H1 (cell line): ENCODE data around the gene DIDO1. TPM values are rescaled to one million over a fixed set of nuclear protein-coding genes. Genes with fewer than 3 reads are reported as not detected.

Experiments
- CTCF ChIA-PET: fragments of 300-600 bp; sonication (Branson Sonifier 250); formaldehyde crosslinking; loops from one replicate; lab custom pipeline; 2021; ENCODE audit not compliant: partially characterized antibody; lab: Charles Lee
- POLR2A ChIA-PET: fragments of 300-600 bp; sonication (Branson Sonifier 250); formaldehyde crosslinking; loops from one replicate; lab custom pipeline; 2021; ENCODE audit warnings: inconsistent platforms; ENCODE audit not compliant: partially characterized antibody; lab: Charles Lee
- DNase-seq, 2 experiments: peaks; one replicate each; pipeline versions ENCODE4 v3.0.0 to v3.0.0-alpha.2; 2010 to 2022; ENCODE audit warnings: low spot score in 2 of 2, low read depth in 1 of 2, mixed read lengths in 1 of 2
- FAIRE-seq: peaks from 2 replicates; lab custom pipeline; 2011; peaks lifted over from hg19 to GRCh38; lab: Jason Lieb, UNC
- H2AFZ ChIP-seq: 2 replicates; pipeline ENCODE4 v1.8.1; 2012; ENCODE audit warnings: low read length, inconsistent platforms
- H2AK5ac ChIP-seq: 2 replicates; pipeline ENCODE4 v1.6.1; 2013; ENCODE audit warnings: low read depth, low read length
- H2BK120ac ChIP-seq: replicated peaks from 2 replicates; pipeline ENCODE3; 2013; ENCODE audit warnings: low read depth, low read length, inconsistent platforms
- H2BK12ac ChIP-seq: 2 replicates; pipeline ENCODE4 v1.6.1; 2013; ENCODE audit warnings: low read depth, low read length
- H2BK15ac ChIP-seq: 2 replicates; pipeline ENCODE4 v1.6.1; 2013; ENCODE audit warnings: low read length
- H2BK20ac ChIP-seq: 2 replicates; pipeline ENCODE4 v1.6.1; 2013; ENCODE audit warnings: low read length
- H2BK5ac ChIP-seq: 2 replicates; pipeline ENCODE4 v1.6.1; 2013; ENCODE audit warnings: low read depth, low read length
- H3K14ac ChIP-seq: 2 replicates; pipeline ENCODE4 v1.6.1; 2013; ENCODE audit warnings: inconsistent platforms; ENCODE audit not compliant: insufficient read length
- H3K18ac ChIP-seq: 2 replicates; pipeline ENCODE4 v1.6.1; 2013; ENCODE audit warnings: low read length; ENCODE audit errors: extremely low read depth
- H3K23ac ChIP-seq: 2 replicates; pipeline ENCODE4 v1.6.1; 2013; ENCODE audit warnings: inconsistent platforms; ENCODE audit not compliant: insufficient read length
- H3K23me2 ChIP-seq: 2 replicates; pipeline ENCODE4 v1.6.1; 2013; ENCODE audit warnings: low read depth, low read length
- H3K27ac ChIP-seq: 2 replicates; pipeline ENCODE4 v1.6.1; 2011; ENCODE audit warnings: low read depth, low read length, inconsistent platforms
- H3K27me3 ChIP-seq, 4 experiments: replicated peaks in 1 of 4; 1 replicate in 1 of 4; 2 replicates in 3 of 4; pipeline versions ENCODE4 v1.6.1 to v1.8.1; 2011 to 2013; ENCODE audit warnings: low read length in 3 of 4, mild to moderate bottlenecking in 3 of 4, inconsistent platforms in 2 of 4, mixed read lengths in 2 of 4, moderate library complexity in 1 of 4; ENCODE audit not compliant: control insufficient read depth in 3 of 4, insufficient read depth in 3 of 4; ENCODE audit errors: extremely low read depth in 1 of 4
- H3K36me3 ChIP-seq, 4 experiments: 2 replicates each; pipeline versions ENCODE4 v1.6.1 to v1.8.1; 2011 to 2013; ENCODE audit warnings: mild to moderate bottlenecking in 4 of 4, low read length in 3 of 4, moderate library complexity in 2 of 4, control low read depth in 1 of 4, inconsistent platforms in 1 of 4; ENCODE audit not compliant: insufficient read depth in 4 of 4, control insufficient read depth in 2 of 4
- H3K4ac ChIP-seq: replicated peaks from 2 replicates; pipeline ENCODE3; 2013; ENCODE audit warnings: low read length, low read depth, mixed read lengths, inconsistent platforms; ENCODE audit not compliant: insufficient read length
- H3K4me1 ChIP-seq, 4 experiments: replicated peaks in 1 of 4; 1 replicate in 1 of 4; 2 replicates in 3 of 4; pipeline versions ENCODE4 v1.6.1 to v1.8.1; 2011 to 2013; ENCODE audit warnings: low read length in 3 of 4, inconsistent platforms in 2 of 4, mixed read lengths in 1 of 4; ENCODE audit not compliant: insufficient read depth in 4 of 4, control insufficient read depth in 3 of 4
- H3K4me2 ChIP-seq, 2 experiments: 2 replicates each; pipeline versions ENCODE4 v1.6.1 to v1.8.1; 2011 to 2013; ENCODE audit warnings: low read depth in 2 of 2, low read length in 2 of 2, control low read depth in 1 of 2, inconsistent platforms in 1 of 2, mild to moderate bottlenecking in 1 of 2; ENCODE audit not compliant: insufficient read depth in 1 of 2
- H3K4me3 ChIP-seq, 4 experiments: fragments of 200-600, 300-600 bp in 1 of 4; sonication (generic), shearing (Covaris generic), sonication (Bioruptor Twin) in 1 of 4; 2 replicates each; pipeline versions ENCODE4 v1.5.1 to v1.8.1; 2011 to 2016; ENCODE audit warnings: low read length in 4 of 4, low read depth in 3 of 4, control low read depth in 2 of 4, inconsistent platforms in 2 of 4, mild to moderate bottlenecking in 2 of 4, mixed read lengths in 1 of 4, moderate library complexity in 1 of 4; ENCODE audit not compliant: insufficient read depth in 2 of 4; ENCODE audit errors: extremely low read depth in 1 of 4
- H3K56ac ChIP-seq: replicated peaks from 2 replicates; pipeline ENCODE3; 2013; ENCODE audit warnings: low read depth, mild to moderate bottlenecking, mixed read lengths, low read length, inconsistent platforms; ENCODE audit not compliant: insufficient read length
- H3K79me1 ChIP-seq: 2 replicates; pipeline ENCODE4 v1.6.1; 2013; ENCODE audit warnings: low read depth, low read length, control low read depth
- H3K79me2 ChIP-seq, 2 experiments: 2 replicates each; pipeline versions ENCODE4 v1.6.1 to v1.8.1; 2012 to 2013; ENCODE audit warnings: low read length in 2 of 2, mild to moderate bottlenecking in 2 of 2, inconsistent platforms in 1 of 2; ENCODE audit not compliant: insufficient read depth in 2 of 2, control insufficient read depth in 1 of 2
- H3K9ac ChIP-seq, 4 experiments: replicated peaks in 1 of 4; 1 replicate in 1 of 4; 2 replicates in 3 of 4; pipeline versions ENCODE4 v1.6.1 to v1.8.1; 2011 to 2013; ENCODE audit warnings: low read depth in 3 of 4, low read length in 3 of 4, control low read depth in 2 of 4, mild to moderate bottlenecking in 2 of 4, moderate library complexity in 2 of 4, inconsistent platforms in 1 of 4; ENCODE audit errors: extremely low read depth in 1 of 4
- H3K9me3 ChIP-seq, 2 experiments: 2 replicates each; pipeline versions ENCODE4 v1.6.1 to v1.8.1; 2012 to 2013; ENCODE audit warnings: mild to moderate bottlenecking in 2 of 2, moderate library complexity in 2 of 2, control low read depth in 1 of 2, inconsistent platforms in 1 of 2, low read depth in 1 of 2, low read length in 1 of 2, mixed read lengths in 1 of 2; ENCODE audit not compliant: insufficient read depth in 2 of 2
- H4K20me1 ChIP-seq, 2 experiments: replicated peaks in 1 of 2; 2 replicates each; pipeline versions ENCODE3 to v1.8.1; 2011 to 2013; ENCODE audit warnings: inconsistent platforms in 2 of 2, low read length in 2 of 2, mild to moderate bottlenecking in 1 of 2; ENCODE audit not compliant: insufficient read depth in 2 of 2, control insufficient read depth in 1 of 2
- H4K5ac ChIP-seq: 2 replicates; pipeline ENCODE4 v1.6.1; 2013; ENCODE audit warnings: low read length, low read depth, mixed read lengths, inconsistent platforms; ENCODE audit not compliant: insufficient read length
- H4K8ac ChIP-seq: 2 replicates; pipeline ENCODE4 v1.8.0; 2013; ENCODE audit warnings: mild to moderate bottlenecking, moderate library complexity, low read length, inconsistent platforms; ENCODE audit not compliant: insufficient read depth; ENCODE audit errors: extremely low read depth
- H4K91ac ChIP-seq: replicated peaks from 2 replicates; pipeline ENCODE3; 2013; ENCODE audit warnings: low read length, mixed read lengths, inconsistent platforms; ENCODE audit not compliant: insufficient read length
- CHD1 ChIP-seq: IDR thresholded peaks from 2 replicates; pipeline ENCODE4 v1.6.1; 2012; ENCODE audit warnings: low read depth, low read length, improper control_type of control experiment
- EP300 ChIP-seq, 2 experiments: IDR thresholded peaks; 1 replicate in 1 of 2; 2 replicates in 1 of 2; pipeline ENCODE4 v1.6.1; 2011 to 2012; ENCODE audit warnings: low read depth in 2 of 2, low read length in 2 of 2, mild to moderate bottlenecking in 2 of 2, borderline replicate concordance in 1 of 2, inconsistent platforms in 1 of 2, moderate library complexity in 1 of 2
- FOSL1 ChIP-seq: IDR thresholded peaks from 2 replicates; pipeline ENCODE4 v1.6.1; 2011; ENCODE audit warnings: mild to moderate bottlenecking, low read depth, low read length, moderate library complexity; ENCODE audit not compliant: insufficient read depth
- NRF1 ChIP-seq: IDR thresholded peaks from 2 replicates; pipeline ENCODE4 v1.6.1; 2011; ENCODE audit warnings: mild to moderate bottlenecking, low read depth, low read length, improper control_type of control experiment
- PHF8 ChIP-seq: fragments of 200-600 bp; sonication (generic); conservative IDR thresholded peaks from 2 replicates; pipeline ENCODE4 v1.7.1; 2012; ENCODE audit warnings: low read depth, mild to moderate bottlenecking, inconsistent platforms, low read length, moderate library complexity
- RAD21 ChIP-seq, 2 experiments: IDR thresholded peaks in 1 of 2; conservative IDR thresholded peaks in 1 of 2; 2 replicates each; pipeline ENCODE4 v1.6.1; 2011; ENCODE audit warnings: low read depth in 2 of 2, low read length in 2 of 2, improper control_type of control experiment in 1 of 2, inconsistent platforms in 1 of 2, mild to moderate bottlenecking in 1 of 2, moderate library complexity in 1 of 2
- SP2 ChIP-seq: IDR thresholded peaks from 2 replicates; pipeline ENCODE4 v1.6.1; 2012; ENCODE audit warnings: mild to moderate bottlenecking, low read length, inconsistent platforms
- YY1 ChIP-seq: IDR thresholded peaks from 2 replicates; pipeline ENCODE4 v1.6.1; 2011; ENCODE audit warnings: low read depth, mild to moderate bottlenecking, low read length
- WGBS, 2 experiments: shearing (Covaris generic) in 1 of 2; methylation state at CpG; one replicate each; pipeline versions ENCODE4 v1.1.6 to v1.1.7; 2013 to 2015; ENCODE audit warnings: low lambda C conversion rate in 2 of 2, mixed read lengths in 2 of 2, inconsistent platforms in 1 of 2, low coverage in 1 of 2, missing lambda C conversion rate in 1 of 2; ENCODE audit not compliant: insufficient replicate concordance in 2 of 2, insufficient coverage in 1 of 2, insufficient read length in 1 of 2; ENCODE audit errors: extremely low coverage in 1 of 2, missing lambda C conversion rate in 1 of 2; 5-methylcytosine and 5-hydroxymethylcytosine counted together
- polyA plus RNA-seq, 7 experiments: library from polyadenylated mRNA; depleted of rRNA in 3 of 7; stranded (reverse) in 5 of 7; unstranded in 2 of 7; fragments of >200 nt in 5 of 7; fragments of 200-250 nt in 2 of 7; gene quantifications; 1 replicate in 5 of 7; 2 replicates in 1 of 7; 4 replicates in 1 of 7; pipeline versions ENCODE4 v1.2.1 to v1.2.3, GENCODE V29; 2011 to 2013; ENCODE audit warnings: missing spikeins in 2 of 7, mixed read lengths in 2 of 7
- total RNA-seq: library from RNA; stranded (reverse); fragmentation: NEBNext Ultra II Directional; extraction: Animal tissue kit (Norgen Biotek cat#: 25700); gene quantifications from 2 replicates; pipeline ENCODE4 v1.2.1, GENCODE V29; 2021

Gene DIDO1
- total and polyA plus RNA-seq, 2 of the 8 experiments (the other 6 are each of a cell fraction or from before 2014, with no cell fraction given), result 53.6 to 82.8 TPM

- no peak overlapping the region for H3K23ac ChIP-seq
- H2BK12ac ChIP-seq, result no peak overlapping the region
- no peak overlapping the region for H3K18ac ChIP-seq
- H3K9ac ChIP-seq, result no peak overlapping the region
- no peak overlapping the region for H4K91ac ChIP-seq
- H3K4ac ChIP-seq, result no peak overlapping the region
- 89% methylated on average over 8 of the region's 8 CpGs; no CpG with 5 or more reads in 1 of the 2 experiments for WGBS, 2 experiments
- peaks cover 0 to 6% (median under 1%) of the 10 kb centered on the region in 4 experiments; a peak in 3 of 7 replicates for H3K4me1 ChIP-seq
- no peak overlapping the region for H2AK5ac ChIP-seq
- DNase-seq (no peak), FAIRE-seq (no peak)
- no peak overlapping the region for H2AFZ ChIP-seq
- H3K56ac ChIP-seq, result no peak overlapping the region
- no peak overlapping the region for H2BK20ac ChIP-seq
- no peaks in the 10 kb centered on the region for H3K27me3 ChIP-seq
- no peak overlapping the region for H2BK15ac ChIP-seq
- no peak overlapping the region for H2BK120ac ChIP-seq
- TF ChIP-seq EP300 (IDR thresholded peaks at IDR 0.05; ENCODE audit: borderline replicate concordance in 1 of 2, low read depth in 2 of 2, low read length in 2 of 2) (no peak), FOSL1 (no peak), YY1 (no peak), SP2 (no peak), CHD1 (no peak), PHF8 (no peak), RAD21 (IDR thresholded peaks at IDR 0.05 in 1 of 2, conservative IDR thresholded peaks at IDR 0.05 in 1 of 2; ENCODE audit: low read depth in 2 of 2, low read length in 2 of 2) (no peak), NRF1 (no peak)
- H4K8ac ChIP-seq, result no peak overlapping the region
- H3K9me3 ChIP-seq, result no peaks in the 10 kb centered on the region
- H3K79me1 ChIP-seq, result peaks cover 10% of the 10 kb centered on the region; the same call in 1 of the 2 replicates
- peaks cover 11 to 28% of the 10 kb centered on the region in 2 experiments for H4K20me1 ChIP-seq
- H3K79me2 ChIP-seq, result peaks cover 18 to 76% of the 10 kb centered on the region in 2 experiments
- H3K23me2 ChIP-seq, result no peaks in the 10 kb centered on the region
- H3K14ac ChIP-seq, result no peak overlapping the region
- no peak overlapping the region for H2BK5ac ChIP-seq
- H3K27ac ChIP-seq, result no peak overlapping the region
- CTCF ChIA-PET, result interaction anchor here (0.7 to 7.0 kb wide), 11 partner anchors 9 to 45 kb away, joined by 3 to 50 read pairs (median 4); partner anchors contain the start of gene DIDO1
- POLR2A ChIA-PET, result interaction anchor here (0.7 to 19.4 kb wide), 2 partner anchors 24 to 382 kb away, joined by 3 to 363 read pairs; partner anchors contain the start of gene DIDO1
- no peak overlapping the region for H4K5ac ChIP-seq
- peaks cover 29 to 70% (median 51%) of the 10 kb centered on the region in 4 experiments for H3K36me3 ChIP-seq
- no peak overlapping the region for H3K4me3 ChIP-seq
- H3K4me2 ChIP-seq, result no peak overlapping the region
These were observed 17.9 kb upstream of the DIDO1 start for GRCh38 chr20:62944184-62944583.
